ENCODE measurements around the gene BUB1B.

BUB1B gene

GRCh38 chr15:40250304-40250656, 89.4 kb downstream of the BUB1B start:
- TF ChIP-seq EZH2phosphoT487 (conservative IDR thresholded peaks at IDR 0.05; ENCODE audit: low read length) = no peak
- TF ChIP-seq, protein P1, sequence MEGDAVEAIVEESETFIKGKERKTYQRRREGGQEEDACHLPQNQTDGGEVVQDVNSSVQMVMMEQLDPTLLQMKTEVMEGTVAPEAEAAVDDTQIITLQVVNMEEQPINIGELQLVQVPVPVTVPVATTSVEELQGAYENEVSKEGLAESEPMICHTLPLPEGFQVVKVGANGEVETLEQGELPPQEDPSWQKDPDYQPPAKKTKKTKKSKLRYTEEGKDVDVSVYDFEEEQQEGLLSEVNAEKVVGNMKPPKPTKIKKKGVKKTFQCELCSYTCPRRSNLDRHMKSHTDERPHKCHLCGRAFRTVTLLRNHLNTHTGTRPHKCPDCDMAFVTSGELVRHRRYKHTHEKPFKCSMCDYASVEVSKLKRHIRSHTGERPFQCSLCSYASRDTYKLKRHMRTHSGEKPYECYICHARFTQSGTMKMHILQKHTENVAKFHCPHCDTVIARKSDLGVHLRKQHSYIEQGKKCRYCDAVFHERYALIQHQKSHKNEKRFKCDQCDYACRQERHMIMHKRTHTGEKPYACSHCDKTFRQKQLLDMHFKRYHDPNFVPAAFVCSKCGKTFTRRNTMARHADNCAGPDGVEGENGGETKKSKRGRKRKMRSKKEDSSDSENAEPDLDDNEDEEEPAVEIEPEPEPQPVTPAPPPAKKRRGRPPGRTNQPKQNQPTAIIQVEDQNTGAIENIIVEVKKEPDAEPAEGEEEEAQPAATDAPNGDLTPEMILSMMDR (IDR thresholded peaks at IDR 0.05; ENCODE audit: insufficient read depth, low read length, poor library complexity, severe bottlenecking) = no peak
- H3K27me3 ChIP-seq (ENCODE audit: low read length) = no peaks in the 10 kb centered on the region

GRCh38 chr15:40250771-40251483, 90.1 kb downstream of the BUB1B start:
- no peaks in the 10 kb centered on the region for H3F3A ChIP-seq (ENCODE audit: insufficient read depth)
- H3K9me3 ChIP-seq (ENCODE audit: insufficient read depth, low read length) = no peaks in the 10 kb centered on the region
- H3K79me2 ChIP-seq (ENCODE audit: insufficient read depth, low read length) = no peaks in the 10 kb centered on the region
- H3K27me3 ChIP-seq (ENCODE audit: low read length) = no peaks in the 10 kb centered on the region
- H3K27ac ChIP-seq (ENCODE audit: low read depth, low read length) = no peak overlapping the region
- H3K9ac ChIP-seq (ENCODE audit: low read length) = no peak overlapping the region
- TF ChIP-seq, protein P1 (IDR thresholded peaks at IDR 0.05; ENCODE audit: insufficient read depth, low read length, poor library complexity, severe bottlenecking) = no peak
- no peak for TF ChIP-seq EZH2phosphoT487 (conservative IDR thresholded peaks at IDR 0.05; ENCODE audit: low read length)
- H4K20me1 ChIP-seq (ENCODE audit: low read depth, low read length) = no peaks in the 10 kb centered on the region
- no peaks in the 10 kb centered on the region for H3K9me2 ChIP-seq (replicated peaks; ENCODE audit: insufficient read depth, low read length)
- H3K4me2 ChIP-seq (ENCODE audit: low read depth, low read length, poor library complexity, severe bottlenecking) = no peak overlapping the region
- H3K4me3 ChIP-seq (ENCODE audit: insufficient read depth, low read length, poor library complexity, severe bottlenecking) = no peak overlapping the region
- no peak overlapping the region for H2AFZ ChIP-seq (ENCODE audit: low read depth, low read length, severe bottlenecking)
- H3K36me3 ChIP-seq (ENCODE audit: low read length) = no peaks in the 10 kb centered on the region

More at GRCh38 chr15:40250304-40250656, 89.4 kb downstream of the BUB1B start:
- no peaks in the 10 kb centered on the region for H3K79me2 ChIP-seq (ENCODE audit: insufficient read depth, low read length)
- H3F3A ChIP-seq (ENCODE audit: insufficient read depth) = no peaks in the 10 kb centered on the region
- no peaks in the 10 kb centered on the region for H3K9me3 ChIP-seq (ENCODE audit: insufficient read depth, low read length)
- H3K27ac ChIP-seq (ENCODE audit: low read depth, low read length) = no peak overlapping the region
- no peak overlapping the region for H2AFZ ChIP-seq (ENCODE audit: low read depth, low read length, severe bottlenecking)
- no peaks in the 10 kb centered on the region for H3K36me3 ChIP-seq (ENCODE audit: low read length)
- H3K4me3 ChIP-seq (ENCODE audit: insufficient read depth, low read length, poor library complexity, severe bottlenecking) = no peak overlapping the region
- no peaks in the 10 kb centered on the region for H4K20me1 ChIP-seq (ENCODE audit: low read depth, low read length)
- no peak overlapping the region for H3K9ac ChIP-seq (ENCODE audit: low read length)
- no peaks in the 10 kb centered on the region for H3K9me2 ChIP-seq (replicated peaks; ENCODE audit: insufficient read depth, low read length)
- no peak overlapping the region for H3K4me2 ChIP-seq (ENCODE audit: low read depth, low read length, poor library complexity, severe bottlenecking)

GRCh38 chr15:40251486-40252140, 90.7 kb downstream of the BUB1B start:
- Histone ChIP-seq H4K20me1 (ENCODE audit: low read depth, low read length) (no peaks in the 10 kb centered on the region), H3K36me3 (ENCODE audit: low read length) (no peaks in the 10 kb centered on the region), H3K27ac (ENCODE audit: low read depth, low read length) (no peak overlapping the region), H3K79me2 (ENCODE audit: insufficient read depth, low read length) (no peaks in the 10 kb centered on the region), H2AFZ (ENCODE audit: low read depth, low read length, severe bottlenecking) (no peak overlapping the region), H3K9me3 (ENCODE audit: insufficient read depth, low read length) (no peaks in the 10 kb centered on the region), H3F3A (ENCODE audit: insufficient read depth) (no peaks in the 10 kb centered on the region), H3K9ac (ENCODE audit: low read length) (no peak overlapping the region), H3K4me3 (ENCODE audit: insufficient read depth, low read length, poor library complexity, severe bottlenecking) (no peak overlapping the region), H3K27me3 (ENCODE audit: low read length) (no peaks in the 10 kb centered on the region), H3K4me2 (ENCODE audit: low read depth, low read length, poor library complexity, severe bottlenecking) (no peak overlapping the region), H3K9me2 (replicated peaks; ENCODE audit: insufficient read depth, low read length) (no peaks in the 10 kb centered on the region)
- TF ChIP-seq, protein P1 (IDR thresholded peaks at IDR 0.05; ENCODE audit: insufficient read depth, low read length, poor library complexity, severe bottlenecking) = no peak
- no peak for TF ChIP-seq EZH2phosphoT487 (conservative IDR thresholded peaks at IDR 0.05; ENCODE audit: low read length)
